Uterus (tissue), 4 donors: ENCODE results near the gene BCOR. TPM values are rescaled to one million over a fixed set of nuclear protein-coding genes. Genes with fewer than 3 reads are reported as not detected.

Experiments
- DNase-seq, 2 donors: peaks; one replicate each; pipeline ENCODE4 v3.0.0-alpha.2; 2019 to 2020
- H3K27ac ChIP-seq, 2 donors: fragments of 200-600 bp; sonication (generic); 1 replicate in 1 of 2; 2 replicates in 1 of 2; pipeline ENCODE4 v1.5.1; 2016 to 2018
- H3K27me3 ChIP-seq, 2 donors: fragments of 200-600 bp; sonication (generic); one replicate each; pipeline ENCODE4 v1.5.1; 2018 to 2019; ENCODE audit warnings: control low read depth in 1 of 2
- H3K36me3 ChIP-seq, 2 donors: fragments of 200-600 bp; sonication (generic); one replicate each; pipeline ENCODE4 v1.5.1; 2019; ENCODE audit warnings: control low read depth in 1 of 2
- H3K4me1 ChIP-seq, 2 donors: fragments of 200-600 bp; sonication (generic); one replicate each; pipeline ENCODE4 v1.5.1; 2018 to 2019; ENCODE audit warnings: control low read depth in 1 of 2
- H3K4me3 ChIP-seq, 2 donors: fragments of 200-600 bp; sonication (generic); 1 replicate in 1 of 2; 2 replicates in 1 of 2; pipeline ENCODE4 v1.5.1; 2018 to 2019; ENCODE audit warnings: mild to moderate bottlenecking in 1 of 2
- H3K9me3 ChIP-seq, 2 donors: fragments of 200-600 bp; sonication (generic); one replicate each; pipeline ENCODE4 v1.5.1; 2019; ENCODE audit warnings: control low read depth in 1 of 2
- POLR2A ChIP-seq, 2 donors: fragments of 450-650 bp; IDR thresholded peaks; one replicate each; pipeline ENCODE4 v1.6.1; 2016; ENCODE audit warnings: antibody characterized with exemption in 2 of 2, mild to moderate bottlenecking in 1 of 2, moderate library complexity in 1 of 2
- intact Hi-C: fragments of 100-400 bp; cut with DNase I; formaldehyde crosslinking; loops from one replicate; pipeline ENCODE4 v1.15.1; 2023; ENCODE audit warnings: low total_unique reads
- total RNA-seq, 4 donors: library from RNA; depleted of rRNA in 3 of 4; stranded (reverse); fragments of >200 nt in 3 of 4; gene quantifications; one replicate each; pipeline versions ENCODE4 v1.1.0 to v1.2.4, GENCODE V29; 2014 to 2023
- TF ChIP-seq, protein P1 (sequence below), 4 experiments: fragments of 200-600 bp in 2 of 4; fragments of 450-650 bp in 2 of 4; sonication (generic) in 2 of 4; IDR thresholded peaks; one replicate each; pipeline ENCODE4 v1.5.1; 2016 to 2019; ENCODE audit warnings: antibody characterized with exemption in 4 of 4, mild to moderate bottlenecking in 2 of 4, moderate library complexity in 1 of 4
- donor health status: DM: yes; HTN: yes; CAD: no.

BCOR gene
- total RNA-seq, 4 donors from 2014 or later = 10.0 to 42.4 (median 26.4) TPM

- intact Hi-C loops = loop anchor here (5.0 to 10.0 kb wide), 3 partner anchors 93 to 253 kb away; no protein-coding TSS in a partner anchor
- no peaks in the 10 kb centered on the region for H3K9me3 ChIP-seq
- peak in 1 of 2 donors; percentile 23 for TF ChIP-seq POLR2A (IDR thresholded peaks at IDR 0.05)
- TF ChIP-seq, protein P1, sequence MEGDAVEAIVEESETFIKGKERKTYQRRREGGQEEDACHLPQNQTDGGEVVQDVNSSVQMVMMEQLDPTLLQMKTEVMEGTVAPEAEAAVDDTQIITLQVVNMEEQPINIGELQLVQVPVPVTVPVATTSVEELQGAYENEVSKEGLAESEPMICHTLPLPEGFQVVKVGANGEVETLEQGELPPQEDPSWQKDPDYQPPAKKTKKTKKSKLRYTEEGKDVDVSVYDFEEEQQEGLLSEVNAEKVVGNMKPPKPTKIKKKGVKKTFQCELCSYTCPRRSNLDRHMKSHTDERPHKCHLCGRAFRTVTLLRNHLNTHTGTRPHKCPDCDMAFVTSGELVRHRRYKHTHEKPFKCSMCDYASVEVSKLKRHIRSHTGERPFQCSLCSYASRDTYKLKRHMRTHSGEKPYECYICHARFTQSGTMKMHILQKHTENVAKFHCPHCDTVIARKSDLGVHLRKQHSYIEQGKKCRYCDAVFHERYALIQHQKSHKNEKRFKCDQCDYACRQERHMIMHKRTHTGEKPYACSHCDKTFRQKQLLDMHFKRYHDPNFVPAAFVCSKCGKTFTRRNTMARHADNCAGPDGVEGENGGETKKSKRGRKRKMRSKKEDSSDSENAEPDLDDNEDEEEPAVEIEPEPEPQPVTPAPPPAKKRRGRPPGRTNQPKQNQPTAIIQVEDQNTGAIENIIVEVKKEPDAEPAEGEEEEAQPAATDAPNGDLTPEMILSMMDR (IDR thresholded peaks at IDR 0.05) = peak in 1 of 4 experiments; percentile 3
- DNase-seq = peak; percentile 40 to 58
- H3K36me3 ChIP-seq = no peaks in the 10 kb centered on the region
- no peaks in the 10 kb centered on the region for H3K4me1 ChIP-seq
- no peaks in the 10 kb centered on the region for H3K27me3 ChIP-seq
- H3K27ac ChIP-seq = peak overlapping the region; percentile 84 to 93
- H3K4me3 ChIP-seq = peak overlapping the region; percentile 53 to 56
These were observed 85.5 kb downstream of the BCOR start for GRCh38 chrX:40012039-40012867.

DNA sequence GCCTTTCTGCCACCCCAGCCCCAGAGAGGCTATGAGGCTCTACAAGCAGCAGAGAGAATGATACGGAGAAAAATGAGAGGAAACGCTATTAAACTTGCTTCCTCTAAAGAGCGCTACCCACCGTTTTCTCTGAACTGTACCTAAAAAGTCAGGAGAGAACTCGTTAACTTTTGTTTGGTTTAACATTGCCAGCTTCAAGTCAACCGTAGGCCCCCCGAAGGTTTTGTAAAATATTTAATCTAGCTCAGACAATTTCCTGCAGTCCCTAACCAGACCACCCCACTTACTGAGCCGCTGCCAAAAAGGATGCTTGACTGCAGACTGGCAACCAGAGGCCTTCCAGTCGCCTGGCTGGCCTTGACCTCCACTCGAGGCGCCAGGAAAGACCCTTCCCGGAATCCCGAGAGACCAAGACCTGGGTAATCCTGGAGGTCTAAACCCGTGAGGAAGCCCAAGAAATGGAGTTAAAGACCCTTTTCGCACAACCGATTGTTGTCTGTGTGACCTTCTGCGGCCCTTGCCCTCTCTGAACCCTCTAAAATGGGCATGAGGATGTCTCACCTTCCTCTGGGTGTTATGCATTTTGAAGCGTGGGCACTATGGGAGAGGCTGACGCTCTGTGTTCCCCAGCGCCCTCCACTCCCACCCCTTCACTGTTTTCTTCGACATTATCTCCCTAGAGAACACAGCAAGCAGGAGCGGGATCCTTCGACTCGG, 86.3 kb downstream of the BCOR start:
- DNase-seq = peak in 1 of 2 donors; percentile 28
- H3K4me3 ChIP-seq = peak overlapping the region in 1 of 2 donors; percentile 56
- H3K36me3 ChIP-seq = no peaks in the 10 kb centered on the region
- H3K4me1 ChIP-seq = peaks cover 0 to under 1% of the 10 kb centered on the region in 2 donors
- TF ChIP-seq, protein P1 (IDR thresholded peaks at IDR 0.05) = no peak
- TF ChIP-seq POLR2A (IDR thresholded peaks at IDR 0.05) = no peak
- H3K27me3 ChIP-seq = no peaks in the 10 kb centered on the region
- intact Hi-C loops = loop anchor here (5.0 to 10.0 kb wide), 3 partner anchors 93 to 253 kb away; no protein-coding TSS in a partner anchor
- H3K27ac ChIP-seq = peak overlapping the region; percentile 84 to 93
- no peaks in the 10 kb centered on the region for H3K9me3 ChIP-seq

GRCh38 chrX:40010550-40011321, 87.0 kb downstream of the BCOR start:
- intact Hi-C loops = loop anchor here (5.0 to 10.0 kb wide), 3 partner anchors 94 to 254 kb away; no protein-coding TSS in a partner anchor
- Histone ChIP-seq H3K36me3 (no peaks in the 10 kb centered on the region), H3K27ac (peak overlapping the region in 1 of 2 donors; percentile 93), H3K27me3 (no peaks in the 10 kb centered on the region), H3K4me1 (peaks cover 0 to 3% of the 10 kb centered on the region in 2 donors), H3K9me3 (no peaks in the 10 kb centered on the region), H3K4me3 (no peak overlapping the region)
- no peak for TF ChIP-seq POLR2A (IDR thresholded peaks at IDR 0.05)
- TF ChIP-seq, protein P1 (IDR thresholded peaks at IDR 0.05) = no peak
- no peak for DNase-seq

GRCh38 chrX:40009890-40010289, 87.9 kb downstream of the BCOR start:
- intact Hi-C loops = loop anchor here (5.0 to 10.0 kb wide), 3 partner anchors 95 to 255 kb away; no protein-coding TSS in a partner anchor
- Histone ChIP-seq H3K4me3 (no peak overlapping the region), H3K4me1 (peaks cover 0 to 3% of the 10 kb centered on the region in 2 donors), H3K9me3 (no peaks in the 10 kb centered on the region), H3K36me3 (no peaks in the 10 kb centered on the region), H3K27ac (no peak overlapping the region), H3K27me3 (no peaks in the 10 kb centered on the region)
- TF ChIP-seq POLR2A (IDR thresholded peaks at IDR 0.05) = no peak
- TF ChIP-seq, protein P1 (IDR thresholded peaks at IDR 0.05) = no peak
- DNase-seq = no peak
